Thoracic aorta (tissue), 2 donors: ENCODE results near the gene NPAS1. TPM values are rescaled to one million over a fixed set of nuclear protein-coding genes. Genes with fewer than 3 reads are reported as not detected.

Source experiments
- ATAC-seq: fragments of 150-250 bp; one replicate; pipeline ENCODE4 v1.8.0; 2017; ENCODE audit warnings: low read depth; ENCODE audit not compliant: insufficient number of reproducible peaks, low FRiP score
- DNase-seq: peaks from one replicate; pipeline ENCODE4 v3.0.0-alpha.2; 2020; ENCODE audit warnings: low spot score
- H3K27ac ChIP-seq, 2 donors: fragments of 200-600 bp; sonication (generic); 1 replicate in 1 of 2; 2 replicates in 1 of 2; pipeline ENCODE4 v1.5.1; 2016; ENCODE audit warnings: mild to moderate bottlenecking in 2 of 2, moderate library complexity in 2 of 2
- H3K27me3 ChIP-seq: fragments of 200-600 bp; sonication (generic); replicated peaks from 2 replicates; pipeline ENCODE4 v1.6.0; 2016; ENCODE audit warnings: mild to moderate bottlenecking; ENCODE audit not compliant: insufficient read depth
- H3K36me3 ChIP-seq: fragments of 200-600 bp; sonication (generic); one replicate; pipeline ENCODE4 v1.5.1; 2016
- H3K4me1 ChIP-seq, 2 donors: fragments of 200-600 bp; sonication (generic); 1 replicate in 1 of 2; 2 replicates in 1 of 2; pipeline versions ENCODE4 v1.5.1 to v1.6.0; 2016; ENCODE audit warnings: low read depth in 2 of 2, mild to moderate bottlenecking in 1 of 2; ENCODE audit not compliant: control insufficient read depth in 1 of 2
- H3K4me3 ChIP-seq: fragments of 200-600 bp; sonication (generic); 2 replicates; pipeline ENCODE4 v1.5.1; 2016; ENCODE audit warnings: mild to moderate bottlenecking
- H3K9me3 ChIP-seq: fragments of 200-600 bp; sonication (generic); 2 replicates; pipeline ENCODE4 v1.5.1; 2016
- CTCF ChIP-seq: fragments of 200-600 bp; sonication (generic); IDR thresholded peaks from one replicate; pipeline ENCODE4 v1.5.1; 2019; ENCODE audit warnings: antibody characterized with exemption
- total RNA-seq, 2 donors: library from RNA; depleted of rRNA; stranded (reverse); fragments of >200 nt; gene quantifications; one replicate each; pipeline versions ENCODE4 v1.1.0 to v1.2.3, GENCODE V29; 2016

The NPAS1 gene
- total RNA-seq, 2 donors from 2014 or later = 0.68 to 1.3 TPM

GRCh38 chr19:47002106-47002766, 17.4 kb upstream of the NPAS1 start:
- Histone ChIP-seq H3K9me3 (no peaks in the 10 kb centered on the region), H3K27ac (no peak overlapping the region), H3K36me3 (peaks cover 33% of the 10 kb centered on the region), H3K4me3 (no peak overlapping the region), H3K27me3 (no peaks in the 10 kb centered on the region), H3K4me1 (peaks cover 0 to 6% of the 10 kb centered on the region in 2 donors)
- DNase-seq = no peak
- TF ChIP-seq CTCF = no peak
- ATAC-seq = no peak

DNA sequence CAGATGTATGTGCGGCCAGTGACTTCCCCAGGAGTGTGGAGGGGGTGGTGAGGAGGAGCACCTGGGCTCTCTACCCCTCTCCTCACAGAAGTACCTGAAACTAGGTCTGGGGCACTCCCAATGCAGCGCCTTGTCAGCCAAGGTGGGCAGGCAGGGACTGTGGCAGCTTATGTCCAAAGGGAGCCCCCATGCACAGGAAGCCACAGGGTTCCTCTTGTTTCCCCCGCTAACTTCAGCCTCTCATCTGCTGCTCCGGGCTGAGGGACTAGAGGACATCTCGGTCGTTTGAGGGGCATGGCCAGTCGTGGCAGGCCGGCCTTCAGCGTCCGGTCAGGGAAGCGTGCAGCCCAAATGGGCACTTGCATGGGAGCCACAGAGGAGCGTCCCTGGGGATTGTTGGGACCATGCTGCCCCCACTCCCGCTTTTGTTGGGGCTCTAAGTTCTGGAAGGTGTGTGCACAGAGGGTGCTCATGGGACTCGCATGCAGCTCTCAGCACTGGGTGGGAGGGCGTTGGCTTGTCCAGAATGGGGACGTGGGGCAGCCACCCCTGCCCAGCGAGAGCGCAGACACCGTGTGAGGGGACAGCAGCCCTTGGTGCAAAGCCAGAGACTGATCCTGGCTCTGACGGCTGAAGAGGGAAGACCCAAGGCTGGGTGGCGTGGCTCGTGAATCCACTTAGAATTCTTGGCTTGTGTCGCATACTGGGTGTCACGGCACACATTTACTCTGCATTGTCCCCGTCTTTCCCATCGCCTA, 16.6 kb upstream of the NPAS1 start:
- H3K9me3 ChIP-seq = no peaks in the 10 kb centered on the region
- H3K27ac ChIP-seq = no peak overlapping the region
- no peak overlapping the region for H3K4me3 ChIP-seq
- no peaks in the 10 kb centered on the region for H3K27me3 ChIP-seq
- DNase-seq = no peak
- TF ChIP-seq CTCF = no peak
- ATAC-seq = no peak
- peaks cover 25% of the 10 kb centered on the region for H3K36me3 ChIP-seq
- H3K4me1 ChIP-seq = peaks cover 0 to 6% of the 10 kb centered on the region in 2 donors

DNA sequence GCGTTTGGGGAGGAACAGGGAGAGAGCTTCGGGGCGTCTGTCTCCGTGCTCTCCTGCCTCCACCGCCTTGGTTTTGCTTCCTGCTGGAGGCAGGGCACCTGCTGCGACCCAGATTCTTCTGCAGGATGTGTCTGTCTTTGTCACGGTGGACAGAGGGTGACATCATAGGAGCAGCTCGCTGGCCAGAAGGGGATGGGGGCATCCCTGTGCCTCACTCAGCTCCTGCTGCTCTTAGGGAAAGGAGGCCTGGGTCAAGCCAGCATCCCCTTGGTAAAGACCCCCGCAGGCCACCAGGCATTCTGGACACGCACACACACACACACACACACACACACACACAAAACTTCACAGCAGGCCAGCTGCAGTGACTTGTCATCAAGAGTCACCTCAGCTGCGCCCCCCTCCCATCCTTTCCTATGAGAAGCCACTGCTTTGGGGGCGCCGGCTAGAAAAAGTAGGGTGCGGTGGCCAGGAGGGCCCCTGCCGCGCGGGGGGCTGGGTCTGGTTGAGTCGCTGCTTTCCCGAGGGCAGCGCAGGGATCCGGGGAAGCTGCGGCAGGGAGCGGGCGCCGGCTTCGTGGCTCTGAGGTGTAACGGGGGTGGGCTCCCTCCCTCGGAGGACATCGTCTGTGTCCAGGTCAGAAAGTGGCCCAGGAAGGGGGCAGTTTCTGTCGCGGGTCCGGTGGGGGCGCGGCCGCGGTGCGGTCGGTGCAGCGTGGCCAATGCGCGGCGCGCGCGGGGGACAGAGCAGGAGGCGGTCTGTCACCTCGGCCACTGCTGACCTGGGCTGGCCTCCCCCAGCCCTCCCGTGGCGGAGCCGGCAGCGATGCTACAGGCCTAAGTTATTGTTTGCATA, 15.8 kb upstream of the NPAS1 start:
- Histone ChIP-seq H3K4me1 (peaks cover 0 to 6% of the 10 kb centered on the region in 2 donors), H3K27me3 (no peaks in the 10 kb centered on the region), H3K36me3 (peaks cover 21% of the 10 kb centered on the region), H3K9me3 (no peaks in the 10 kb centered on the region), H3K27ac (no peak overlapping the region), H3K4me3 (no peak overlapping the region)
- ATAC-seq = no peak
- TF ChIP-seq CTCF = no peak
- no peak for DNase-seq

DNA sequence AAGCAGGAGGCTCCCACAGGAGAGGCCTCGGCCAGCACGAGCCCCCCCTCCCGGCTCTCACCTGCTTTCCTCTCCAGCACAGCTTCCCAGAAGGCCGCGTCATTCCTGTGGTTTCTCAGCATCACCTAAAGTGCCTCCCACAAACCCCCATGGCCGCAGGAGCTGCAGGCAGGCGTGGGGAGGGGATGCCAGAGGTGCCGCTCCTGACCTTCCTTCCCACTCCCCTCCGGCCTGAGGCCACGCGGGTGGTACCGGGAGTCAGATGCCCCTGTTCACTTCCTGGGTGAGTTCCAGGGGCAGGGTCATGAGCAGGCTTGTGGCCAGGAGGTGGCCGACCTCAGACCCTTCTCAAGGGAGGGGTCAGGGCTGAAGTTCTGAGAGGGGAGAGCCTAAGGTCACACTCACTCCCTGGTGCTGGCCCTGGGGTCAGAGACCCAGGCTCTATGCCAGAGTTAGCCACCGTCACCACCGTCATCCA, 14.4 kb upstream of the NPAS1 start:
- H3K27ac ChIP-seq = no peak overlapping the region
- peaks cover 0 to 6% of the 10 kb centered on the region in 2 donors for H3K4me1 ChIP-seq
- ATAC-seq (no peak), DNase-seq (no peak)
- H3K36me3 ChIP-seq = peaks cover 10% of the 10 kb centered on the region
- H3K27me3 ChIP-seq = no peaks in the 10 kb centered on the region
- H3K9me3 ChIP-seq = no peaks in the 10 kb centered on the region
- TF ChIP-seq CTCF = no peak
- H3K4me3 ChIP-seq = no peak overlapping the region

- Histone ChIP-seq H3K9me3 (no peaks in the 10 kb centered on the region), H3K27me3 (no peaks in the 10 kb centered on the region), H3K36me3 (peaks cover 3% of the 10 kb centered on the region), H3K27ac (no peak overlapping the region), H3K4me3 (no peak overlapping the region), H3K4me1 (peaks cover 0 to 6% of the 10 kb centered on the region in 2 donors)
- no peak for TF ChIP-seq CTCF
- no peak for ATAC-seq
- DNase-seq = no peak
Observed at GRCh38 chr19:47005873-47006272, 13.8 kb upstream of the NPAS1 start.
